GM11168 (cell line): ENCODE data around the gene OR2B2.

ENCODE experiments used
- in situ Hi-C: fragments of 300-500 bp; cut with MboI; formaldehyde crosslinking; loops from one replicate; pipeline ENCODE4 v1.12.0; 2022; ENCODE audit warnings: low sequenced_read_pairs; ENCODE audit not compliant: unreplicated experiment

The OR2B2 gene

GRCh38 chr6:27871924-27872638, 40.1 kb downstream of the OR2B2 start:
- in situ Hi-C loops = no loop called here

GRCh38 chr6:27870291-27870870, 41.8 kb downstream of the OR2B2 start:
- in situ Hi-C loops = no loop called here

- in situ Hi-C loops = loop anchor here (5.0 kb wide), 1 partner anchor 56 kb away; a partner anchor contains a TSS
Measured at GRCh38 chr6:27868311-27868710, 43.9 kb downstream of the OR2B2 start.

GRCh38 chr6:27867945-27868300, 44.3 kb downstream of the OR2B2 start:
- in situ Hi-C loops = loop anchor here (5.0 kb wide), 1 partner anchor 56 kb away; a partner anchor contains a TSS

GRCh38 chr6:27867051-27867944, 44.9 kb downstream of the OR2B2 start:
- in situ Hi-C loops = loop anchor here (5.0 kb wide), 1 partner anchor 55 kb away; a partner anchor contains a TSS

- in situ Hi-C loops = loop anchor here (5.0 kb wide), 1 partner anchor 54 kb away; a partner anchor contains a TSS
Measured at GRCh38 chr6:27866357-27867050, 45.7 kb downstream of the OR2B2 start.

GRCh38 chr6:27865850-27866356, 46.3 kb downstream of the OR2B2 start:
- in situ Hi-C loops = loop anchor here (5.0 kb wide), 1 partner anchor 54 kb away; a partner anchor contains a TSS

- in situ Hi-C loops = loop anchor here (5.0 kb wide), 1 partner anchor 53 kb away; a partner anchor contains a TSS
Measured at GRCh38 chr6:27864906-27865849, 47.0 kb downstream of the OR2B2 start.

GRCh38 chr6:27863962-27864905, 48.0 kb downstream of the OR2B2 start:
- in situ Hi-C loops = no loop called here

GRCh38 chr6:27862396-27863066, 49.7 kb downstream of the OR2B2 start:
- in situ Hi-C loops = no loop called here

- in situ Hi-C loops = no loop called here
Measured at GRCh38 chr6:27861861-27862260, 50.3 kb downstream of the OR2B2 start.

GRCh38 chr6:27861276-27861840, 50.8 kb downstream of the OR2B2 start:
- in situ Hi-C loops = no loop called here
